Measurements from ENCODE around the gene MRGPRD.

MRGPRD gene

DNA sequence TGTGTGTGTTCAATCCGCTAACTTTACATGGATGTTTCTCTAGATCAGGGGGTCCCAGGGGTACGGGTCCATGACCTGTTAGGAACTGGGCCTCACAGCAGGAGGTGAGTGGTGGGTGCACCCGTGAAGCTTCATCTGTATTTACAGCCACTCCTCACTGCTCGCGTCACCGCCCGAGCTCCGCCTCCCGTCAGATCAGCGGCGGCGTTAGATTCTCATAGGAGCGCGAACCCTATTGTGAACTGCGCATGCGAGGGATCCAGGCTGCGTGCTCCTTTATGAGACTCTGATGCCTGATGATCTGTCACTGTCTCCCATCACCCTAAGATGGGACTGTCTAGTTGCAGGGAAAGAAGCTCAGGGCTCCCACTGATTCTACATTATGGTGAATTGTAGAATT, 31.9 kb downstream of the MRGPRD start:
- DNase-seq (ENCODE audit: low read depth in 3 of 3, low spot score in 1 of 3) = no peak

DNA sequence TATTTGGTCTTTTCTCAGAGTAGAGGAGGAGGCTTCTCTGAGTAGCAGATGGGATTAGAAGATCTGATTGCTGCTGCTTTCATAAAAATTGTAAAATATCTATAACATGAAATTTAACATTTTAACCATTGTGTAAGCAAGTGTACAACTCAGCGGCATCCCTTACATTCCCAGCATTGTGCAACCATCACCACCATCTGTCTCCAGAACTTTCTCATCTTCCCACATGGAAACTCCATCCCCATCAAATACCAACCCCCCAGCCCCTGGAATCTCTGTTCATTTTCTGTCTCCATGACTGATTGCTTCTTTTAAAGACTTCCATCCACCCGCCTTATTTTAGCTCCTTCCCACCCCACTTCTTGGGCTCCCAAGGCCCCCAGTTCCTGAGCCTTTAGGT, 32.3 kb downstream of the MRGPRD start:
- no peak for DNase-seq (ENCODE audit: low read depth in 3 of 3, low spot score in 1 of 3)

GRCh38 chr11:68947151-68947550, 33.6 kb downstream of the MRGPRD start:
- DNase-seq (ENCODE audit: low read depth in 3 of 3, low spot score in 1 of 3) = no peak

DNA sequence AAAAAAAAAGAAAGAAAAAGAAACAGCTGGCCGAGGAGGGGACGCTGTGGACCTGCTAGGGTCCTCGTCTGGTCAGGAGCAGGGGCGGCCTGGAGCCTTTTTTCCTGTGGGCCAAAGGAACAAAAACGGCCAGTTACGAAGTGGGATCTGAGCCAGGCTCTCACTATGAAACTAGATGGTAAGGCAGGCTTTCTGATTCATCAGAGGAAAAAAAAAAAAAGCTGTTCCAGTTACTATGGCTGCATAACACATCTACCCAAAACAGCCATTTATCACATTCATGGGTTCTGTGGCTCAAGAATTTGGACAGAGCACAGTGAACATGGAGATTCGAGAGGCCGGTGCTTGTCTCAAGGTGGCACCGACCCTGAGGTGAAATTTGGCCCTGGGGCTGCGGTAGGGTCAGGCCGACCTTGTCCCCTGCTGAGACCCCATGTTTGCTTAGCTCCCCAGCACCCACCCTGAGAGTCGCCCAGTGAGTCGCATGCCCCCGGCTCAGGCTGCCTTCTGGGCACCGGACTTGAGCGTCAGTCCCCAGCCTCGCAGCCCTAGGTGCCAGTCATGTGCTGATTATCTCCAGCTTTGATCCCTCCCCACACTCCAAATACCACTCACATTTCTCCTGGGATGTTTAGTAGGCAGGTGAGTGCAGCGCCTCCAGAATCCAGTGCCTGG, 34.2 kb downstream of the MRGPRD start:
- no peak for DNase-seq (ENCODE audit: low read depth in 3 of 3, low spot score in 1 of 3)

- no peak for DNase-seq (ENCODE audit: low read depth in 3 of 3, low spot score in 1 of 3)
These were observed 38.0 kb downstream of the MRGPRD start for GRCh38 chr11:68942751-68943271.

GRCh38 chr11:68942095-68942620, 38.6 kb downstream of the MRGPRD start:
- DNase-seq (ENCODE audit: low read depth in 3 of 3, low spot score in 1 of 3) = no peak

GRCh38 chr11:68941324-68942094, 39.3 kb downstream of the MRGPRD start:
- no peak for DNase-seq (ENCODE audit: low read depth in 3 of 3, low spot score in 1 of 3)

GRCh38 chr11:68940651-68941323, 40.0 kb downstream of the MRGPRD start:
- DNase-seq (ENCODE audit: low read depth in 3 of 3, low spot score in 1 of 3) = no peak

DNA sequence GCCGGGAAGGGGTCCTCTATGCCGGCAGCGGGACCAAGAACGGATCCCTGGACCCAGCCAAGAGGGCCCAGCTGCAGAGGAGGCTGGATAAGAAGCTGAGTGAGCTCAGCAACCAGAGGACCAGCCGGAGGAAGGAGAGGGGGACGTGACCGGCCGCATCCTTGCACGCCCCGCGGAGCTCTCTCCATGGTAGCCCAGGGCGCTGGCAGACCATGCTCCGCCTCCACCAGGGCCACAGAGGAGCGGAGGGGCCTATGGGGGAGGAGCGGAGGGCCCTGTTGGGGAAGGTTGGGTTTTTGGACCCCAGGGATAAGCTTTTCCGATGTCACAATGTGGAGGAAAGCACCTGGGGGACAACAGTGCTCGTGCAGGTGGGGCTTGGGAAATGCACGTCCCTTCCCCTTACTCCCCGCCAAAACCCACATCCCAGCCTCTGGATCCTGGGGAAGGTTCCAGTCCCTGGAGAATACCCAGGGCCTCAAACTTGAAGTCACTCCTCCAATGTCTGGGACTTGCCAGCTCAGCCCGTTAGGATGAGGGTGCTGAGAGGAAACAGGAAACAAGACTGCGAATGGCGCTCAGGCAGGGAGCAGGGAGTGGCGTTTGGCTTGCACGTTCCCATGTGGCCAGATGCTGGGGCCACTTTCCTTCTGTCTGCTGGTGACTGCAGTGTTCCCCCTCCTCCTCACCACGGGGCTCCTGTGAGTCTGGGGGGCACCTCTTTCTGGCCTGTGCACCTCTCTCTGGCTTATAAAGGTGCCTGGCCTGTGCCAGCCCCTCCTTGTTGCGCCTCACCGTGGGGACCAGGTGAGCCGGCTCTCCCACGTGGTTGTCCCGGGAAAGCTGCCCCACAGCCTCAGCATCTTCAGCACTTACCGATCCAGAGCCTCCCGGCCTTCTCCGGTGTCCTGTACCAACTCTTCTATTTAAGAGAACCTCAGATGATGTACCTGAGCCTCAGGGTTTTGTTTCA, 40.9 kb downstream of the MRGPRD start:
- DNase-seq (ENCODE audit: low read depth in 3 of 3, low spot score in 1 of 3) = no peak

- DNase-seq (ENCODE audit: low read depth in 3 of 3, low spot score in 1 of 3) = no peak
These were observed 41.8 kb downstream of the MRGPRD start for GRCh38 chr11:68938816-68939582.

DNA sequence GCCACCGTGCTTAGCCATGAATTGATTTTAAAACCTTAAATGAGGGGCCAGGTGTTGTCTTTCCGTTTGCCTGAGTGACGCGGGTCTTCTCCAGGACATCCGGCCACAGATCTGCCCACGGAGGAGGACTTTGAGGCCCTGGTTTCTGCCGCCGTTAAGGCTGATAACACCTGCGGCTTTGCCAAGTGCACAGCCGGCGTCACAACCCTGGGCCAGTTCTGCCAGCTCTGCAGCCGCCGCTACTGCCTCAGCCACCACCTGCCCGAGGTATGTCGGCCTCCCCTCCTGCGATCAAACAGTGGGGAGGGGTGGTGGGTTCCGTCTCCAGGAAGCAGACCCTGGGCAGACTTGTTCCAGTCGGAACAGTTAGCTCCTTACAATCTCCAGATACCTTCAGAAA, 42.7 kb downstream of the MRGPRD start:
- DNase-seq (ENCODE audit: low read depth in 3 of 3, low spot score in 1 of 3) = no peak

GRCh38 chr11:68936676-68937620, 43.8 kb downstream of the MRGPRD start:
- DNase-seq (ENCODE audit: low read depth in 3 of 3, low spot score in 1 of 3) = no peak

DNA sequence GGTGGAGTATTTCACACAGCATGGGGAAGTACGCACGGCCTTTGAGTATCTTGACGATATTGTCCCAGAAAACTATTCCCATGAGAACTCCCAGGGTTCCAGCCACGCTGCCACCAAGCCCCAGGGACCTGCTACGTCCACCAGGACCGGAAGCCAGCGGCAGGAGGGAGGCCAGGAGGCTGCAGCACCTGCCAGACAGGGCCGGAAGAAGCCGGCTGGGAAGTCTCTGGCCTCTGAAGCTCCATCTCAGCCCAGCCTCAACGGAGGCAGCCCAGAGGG, 44.5 kb downstream of the MRGPRD start:
- no peak for DNase-seq (ENCODE audit: low read depth in 3 of 3, low spot score in 1 of 3)

- DNase-seq (ENCODE audit: low read depth in 3 of 3, low spot score in 1 of 3) = no peak
These were observed 45.0 kb downstream of the MRGPRD start for GRCh38 chr11:68935516-68936357.

- no peak for DNase-seq (ENCODE audit: low read depth in 3 of 3, low spot score in 1 of 3)
These were observed 45.7 kb downstream of the MRGPRD start for GRCh38 chr11:68935066-68935465.

- DNase-seq (ENCODE audit: low read depth in 3 of 3, low spot score in 1 of 3) = no peak
These were observed 46.1 kb downstream of the MRGPRD start for GRCh38 chr11:68934666-68935065.

- DNase-seq (ENCODE audit: low read depth in 3 of 3, low spot score in 1 of 3) = no peak
These were observed 46.5 kb downstream of the MRGPRD start for GRCh38 chr11:68934321-68934645.

GRCh38 chr11:68933605-68934320, 47.0 kb downstream of the MRGPRD start:
- no peak for DNase-seq (ENCODE audit: low read depth in 3 of 3, low spot score in 1 of 3)
